Measurements from ENCODE around the gene SENP2. TPM values are rescaled to one million over a fixed set of nuclear protein-coding genes. Genes with fewer than 3 reads are reported as not detected.

Gene SENP2
- polyA plus RNA-seq, 1 donor (not counting 4 experiments of a cell fraction or from before 2014, with no cell fraction given) = 12.6 TPM

DNA sequence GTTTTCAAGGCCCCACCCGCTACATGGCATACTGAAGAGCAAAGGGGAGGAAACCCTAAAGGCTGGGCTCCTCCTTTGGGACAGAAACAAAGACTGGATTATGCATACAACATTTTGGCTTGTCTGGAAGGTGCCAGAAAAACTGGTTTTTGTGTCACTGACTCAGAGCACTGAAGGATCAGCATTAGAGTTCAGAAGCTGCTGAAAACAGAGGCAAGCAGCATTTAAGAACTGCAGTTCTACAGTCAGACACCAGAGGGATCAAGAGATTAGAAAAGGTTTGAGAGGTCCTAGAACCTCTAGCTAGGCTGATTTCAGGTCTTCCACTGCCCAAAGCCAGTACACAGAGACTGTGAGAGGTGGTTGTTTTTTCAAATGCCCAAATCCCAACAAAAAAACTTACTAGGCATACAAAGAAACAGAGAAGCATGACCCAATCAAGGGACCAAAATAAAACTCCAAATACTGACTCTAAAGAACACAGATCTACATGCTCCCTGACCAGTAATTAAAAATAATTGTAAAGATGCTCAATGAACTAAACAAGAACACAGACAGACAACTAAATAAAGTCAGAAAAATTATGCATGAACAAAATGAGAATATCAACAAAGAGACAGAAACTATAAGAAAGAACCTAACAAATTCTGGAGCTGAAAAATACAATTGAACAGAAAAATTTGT is 91.2 kb downstream of the SENP2 start:
- H4K20me1 ChIP-seq (ENCODE audit: control insufficient read depth, extremely low read depth, insufficient read depth, low read length) = no peaks in the 10 kb centered on the region
- peaks cover 7% of the 10 kb centered on the region for H3K4me1 ChIP-seq (ENCODE audit: control insufficient read depth, extremely low read depth, insufficient read depth, low read length)
- H3K79me2 ChIP-seq (ENCODE audit: control insufficient read depth, insufficient read depth, low read length) = peaks cover 18% of the 10 kb centered on the region
- H3K27me3 ChIP-seq (ENCODE audit: control insufficient read depth, extremely low read depth, insufficient read depth, low read length) = no peaks in the 10 kb centered on the region
- FAIRE-seq (peak; percentile 98), DNase-seq (ENCODE audit: low read depth, low spot score) (peak; percentile 77)
- no peak overlapping the region for H3K9ac ChIP-seq (ENCODE audit: control insufficient read depth, extremely low read depth, insufficient read depth, low read length)
- no peak overlapping the region for H2AFZ ChIP-seq (ENCODE audit: control insufficient read depth, low read length)
- H3K36me3 ChIP-seq (ENCODE audit: control insufficient read depth in 2 of 2, extremely low read depth in 1 of 2, insufficient read depth in 2 of 2, low read length in 2 of 2) = peaks cover 23 to 25% of the 10 kb centered on the region in 2 experiments
- dilution Hi-C loops (cut with MboI; ENCODE audit: extremely low pct_ligation_motif_present, low sequenced_read_pairs) = no loop called here
- no peak for TF ChIP-seq EZH2 (IDR thresholded peaks at IDR 0.05; ENCODE audit: low read length)
- TF ChIP-seq, protein P1, sequence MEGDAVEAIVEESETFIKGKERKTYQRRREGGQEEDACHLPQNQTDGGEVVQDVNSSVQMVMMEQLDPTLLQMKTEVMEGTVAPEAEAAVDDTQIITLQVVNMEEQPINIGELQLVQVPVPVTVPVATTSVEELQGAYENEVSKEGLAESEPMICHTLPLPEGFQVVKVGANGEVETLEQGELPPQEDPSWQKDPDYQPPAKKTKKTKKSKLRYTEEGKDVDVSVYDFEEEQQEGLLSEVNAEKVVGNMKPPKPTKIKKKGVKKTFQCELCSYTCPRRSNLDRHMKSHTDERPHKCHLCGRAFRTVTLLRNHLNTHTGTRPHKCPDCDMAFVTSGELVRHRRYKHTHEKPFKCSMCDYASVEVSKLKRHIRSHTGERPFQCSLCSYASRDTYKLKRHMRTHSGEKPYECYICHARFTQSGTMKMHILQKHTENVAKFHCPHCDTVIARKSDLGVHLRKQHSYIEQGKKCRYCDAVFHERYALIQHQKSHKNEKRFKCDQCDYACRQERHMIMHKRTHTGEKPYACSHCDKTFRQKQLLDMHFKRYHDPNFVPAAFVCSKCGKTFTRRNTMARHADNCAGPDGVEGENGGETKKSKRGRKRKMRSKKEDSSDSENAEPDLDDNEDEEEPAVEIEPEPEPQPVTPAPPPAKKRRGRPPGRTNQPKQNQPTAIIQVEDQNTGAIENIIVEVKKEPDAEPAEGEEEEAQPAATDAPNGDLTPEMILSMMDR (optimal IDR thresholded peaks at IDR 0.05 in 1 of 3, IDR thresholded peaks at IDR 0.05 in 1 of 3, conservative IDR thresholded peaks at IDR 0.05 in 1 of 3; ENCODE audit: extremely low read depth in 1 of 3, insufficient read depth in 2 of 3, low read length in 3 of 3) = peak; percentile 53 to 85 (median 73)
- H3K4me2 ChIP-seq (ENCODE audit: control insufficient read depth, extremely low read depth, insufficient read depth, low read depth, low read length) = no peak overlapping the region
- no peaks in the 10 kb centered on the region for H3K9me3 ChIP-seq (ENCODE audit: control insufficient read depth, low read depth, low read length)
- H3K9me1 ChIP-seq (ENCODE audit: control insufficient read depth, extremely low read depth, insufficient read depth, low read length) = no peaks in the 10 kb centered on the region
- no peak overlapping the region for H3K27ac ChIP-seq (ENCODE audit: control insufficient read depth, insufficient read depth, low read length)
- no peak overlapping the region for H3K4me3 ChIP-seq (ENCODE audit: control insufficient read depth in 2 of 3, extremely low read depth in 1 of 3, insufficient read depth in 2 of 3, low read depth in 1 of 3, low read length in 3 of 3)

DNA sequence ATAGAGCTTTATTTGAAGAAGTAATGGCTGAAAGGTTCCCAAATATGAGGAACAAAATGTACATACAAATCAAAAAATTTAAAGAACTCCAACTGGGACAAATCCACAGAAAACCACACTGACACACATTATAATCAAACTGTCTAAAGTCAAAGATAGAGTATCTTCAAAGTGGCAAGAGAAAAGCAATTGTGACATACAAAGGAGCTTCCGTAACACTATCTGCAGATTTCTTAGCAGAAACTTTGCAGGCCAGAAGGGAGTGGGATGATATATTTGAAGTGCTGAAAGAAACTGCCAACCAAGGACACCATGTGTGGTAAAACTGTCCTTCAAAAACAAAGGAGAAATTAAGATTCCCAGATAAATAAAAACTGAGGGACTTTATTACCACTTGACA is 91.9 kb downstream of the SENP2 start:
- Histone ChIP-seq H3K9ac (ENCODE audit: control insufficient read depth, extremely low read depth, insufficient read depth, low read length) (no peak overlapping the region), H3K36me3 (ENCODE audit: control insufficient read depth in 2 of 2, extremely low read depth in 1 of 2, insufficient read depth in 2 of 2, low read length in 2 of 2) (peaks cover 18 to 19% of the 10 kb centered on the region in 2 experiments), H3K4me2 (ENCODE audit: control insufficient read depth, extremely low read depth, insufficient read depth, low read depth, low read length) (no peak overlapping the region), H3K9me3 (ENCODE audit: control insufficient read depth, low read depth, low read length) (no peaks in the 10 kb centered on the region), H3K27me3 (ENCODE audit: control insufficient read depth, extremely low read depth, insufficient read depth, low read length) (no peaks in the 10 kb centered on the region), H3K9me1 (ENCODE audit: control insufficient read depth, extremely low read depth, insufficient read depth, low read length) (no peaks in the 10 kb centered on the region), H4K20me1 (ENCODE audit: control insufficient read depth, extremely low read depth, insufficient read depth, low read length) (no peaks in the 10 kb centered on the region), H3K27ac (ENCODE audit: control insufficient read depth, insufficient read depth, low read length) (no peak overlapping the region), H3K79me2 (ENCODE audit: control insufficient read depth, insufficient read depth, low read length) (peaks cover 22% of the 10 kb centered on the region), H3K4me1 (ENCODE audit: control insufficient read depth, extremely low read depth, insufficient read depth, low read length) (peaks cover 7% of the 10 kb centered on the region), H2AFZ (ENCODE audit: control insufficient read depth, low read length) (no peak overlapping the region), H3K4me3 (ENCODE audit: control insufficient read depth in 2 of 3, extremely low read depth in 1 of 3, insufficient read depth in 2 of 3, low read depth in 1 of 3, low read length in 3 of 3) (no peak overlapping the region)
- TF ChIP-seq, protein P1 (optimal IDR thresholded peaks at IDR 0.05 in 1 of 3, IDR thresholded peaks at IDR 0.05 in 1 of 3, conservative IDR thresholded peaks at IDR 0.05 in 1 of 3; ENCODE audit: extremely low read depth in 1 of 3, insufficient read depth in 2 of 3, low read length in 3 of 3) = no peak
- no peak for TF ChIP-seq EZH2 (IDR thresholded peaks at IDR 0.05; ENCODE audit: low read length)
- no peak for FAIRE-seq
- DNase-seq (ENCODE audit: low read depth, low spot score) = no peak
- dilution Hi-C loops (cut with MboI; ENCODE audit: extremely low pct_ligation_motif_present, low sequenced_read_pairs) = no loop called here
